Ishikawa (cell line): ENCODE results near the gene STK11IP.

Experiments
- CEBPB ChIP-seq: IDR thresholded peaks from 2 replicates; pipeline ENCODE4 v1.6.1; 2012
- CREB1 ChIP-seq: IDR thresholded peaks from 2 replicates; pipeline ENCODE4 v1.6.1; 2012; ENCODE audit warnings: low read depth
- EGR1 ChIP-seq: IDR thresholded peaks from 2 replicates; pipeline ENCODE4 v1.6.1; 2012
- EP300 ChIP-seq: IDR thresholded peaks from 2 replicates; pipeline ENCODE4 v1.6.1; 2012; ENCODE audit warnings: borderline replicate concordance
- FOXM1 ChIP-seq: IDR thresholded peaks from 2 replicates; pipeline ENCODE4 v1.6.1; 2012; ENCODE audit warnings: low read depth, borderline replicate concordance
- MAX ChIP-seq: IDR thresholded peaks from 2 replicates; pipeline ENCODE4 v1.6.1; 2012
- NFIC ChIP-seq: IDR thresholded peaks from 2 replicates; pipeline ENCODE4 v1.6.1; 2012
- RAD21 ChIP-seq: IDR thresholded peaks from 2 replicates; pipeline ENCODE4 v1.6.1; 2012; ENCODE audit warnings: low read depth
- TAF1 ChIP-seq: IDR thresholded peaks from 2 replicates; pipeline ENCODE4 v1.6.1; 2012; ENCODE audit warnings: low read depth, mild to moderate bottlenecking
- TCF12 ChIP-seq: IDR thresholded peaks from 2 replicates; pipeline ENCODE4 v1.6.1; 2012; ENCODE audit warnings: low read depth
- TEAD4 ChIP-seq: IDR thresholded peaks from 2 replicates; pipeline ENCODE4 v1.6.1; 2012
- YY1 ChIP-seq: IDR thresholded peaks from 2 replicates; pipeline ENCODE4 v1.6.1; 2012; ENCODE audit warnings: low read depth
- ZBTB7A ChIP-seq: IDR thresholded peaks from 2 replicates; pipeline ENCODE4 v1.6.1; 2012; ENCODE audit warnings: low read depth
- TF ChIP-seq, protein P1 (sequence below): IDR thresholded peaks from 2 replicates; pipeline ENCODE4 v1.6.1; 2012
- TF ChIP-seq, protein P2 (sequence below): IDR thresholded peaks from 2 replicates; pipeline ENCODE4 v1.6.1; 2012; ENCODE audit warnings: low read depth, mild to moderate bottlenecking

The STK11IP gene

GRCh38 chr2:219641390-219642068 lies 43.9 kb downstream of the STK11IP start:
- no peak for TF ChIP-seq NFIC
- TF ChIP-seq, protein P1, sequence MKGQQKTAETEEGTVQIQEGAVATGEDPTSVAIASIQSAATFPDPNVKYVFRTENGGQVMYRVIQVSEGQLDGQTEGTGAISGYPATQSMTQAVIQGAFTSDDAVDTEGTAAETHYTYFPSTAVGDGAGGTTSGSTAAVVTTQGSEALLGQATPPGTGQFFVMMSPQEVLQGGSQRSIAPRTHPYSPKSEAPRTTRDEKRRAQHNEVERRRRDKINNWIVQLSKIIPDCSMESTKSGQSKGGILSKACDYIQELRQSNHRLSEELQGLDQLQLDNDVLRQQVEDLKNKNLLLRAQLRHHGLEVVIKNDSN: no peak
- TF ChIP-seq TAF1: no peak
- TF ChIP-seq ZBTB7A: no peak
- TF ChIP-seq FOXM1: no peak
- TF ChIP-seq MAX: no peak
- no peak for TF ChIP-seq TCF12
- TF ChIP-seq CREB1: no peak
- TF ChIP-seq EGR1: no peak
- TF ChIP-seq EP300: no peak
- TF ChIP-seq YY1: no peak

- no peak for TF ChIP-seq CREB1
- no peak for TF ChIP-seq NFIC
- TF ChIP-seq TEAD4: no peak
- TF ChIP-seq, protein P1: no peak
- TF ChIP-seq EGR1: no peak
- TF ChIP-seq ZBTB7A: no peak
- no peak for TF ChIP-seq RAD21
- TF ChIP-seq FOXM1: no peak
These were observed 44.4 kb downstream of the STK11IP start for GRCh38 chr2:219642069-219642454.

DNA sequence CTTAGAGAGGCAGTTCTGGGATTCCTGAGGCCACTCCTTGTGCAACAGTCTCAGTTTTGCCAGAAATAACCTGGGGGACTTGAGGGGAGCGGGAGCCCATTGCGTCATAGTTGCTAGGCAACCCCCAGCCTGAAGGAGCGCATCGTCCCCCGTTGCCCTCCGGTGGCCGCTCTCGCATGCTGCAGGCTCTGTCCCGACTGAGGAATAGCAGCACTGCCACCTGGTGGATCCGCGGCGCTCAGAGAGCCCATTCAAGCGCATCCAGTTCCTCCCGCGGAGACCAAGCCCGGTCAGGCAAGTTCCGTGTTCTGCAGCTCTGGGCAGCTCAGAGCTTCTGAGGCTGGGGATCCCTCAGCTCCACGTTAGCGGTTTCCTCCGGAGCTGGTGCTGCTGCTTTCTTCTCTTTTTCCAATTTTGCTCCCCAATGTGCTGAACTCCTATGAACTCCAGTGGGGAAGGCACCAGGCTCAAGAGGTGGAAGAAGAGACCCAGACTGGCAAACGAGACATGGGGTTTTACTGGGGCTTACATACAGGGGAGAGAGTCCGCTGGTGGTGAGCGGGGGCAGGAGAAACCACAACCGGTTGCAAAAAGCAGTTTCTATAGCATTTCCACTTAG lies 44.9 kb downstream of the STK11IP start:
- TF ChIP-seq YY1 (0 out of 2 replicates have a peak, but pooled peaks have one; percentile 31), ZBTB7A (no peak), RAD21 (peak; percentile 95), CEBPB (peak; percentile 95), EGR1 (no peak), MAX (no peak), EP300 (no peak)
- TF ChIP-seq, protein P2, sequence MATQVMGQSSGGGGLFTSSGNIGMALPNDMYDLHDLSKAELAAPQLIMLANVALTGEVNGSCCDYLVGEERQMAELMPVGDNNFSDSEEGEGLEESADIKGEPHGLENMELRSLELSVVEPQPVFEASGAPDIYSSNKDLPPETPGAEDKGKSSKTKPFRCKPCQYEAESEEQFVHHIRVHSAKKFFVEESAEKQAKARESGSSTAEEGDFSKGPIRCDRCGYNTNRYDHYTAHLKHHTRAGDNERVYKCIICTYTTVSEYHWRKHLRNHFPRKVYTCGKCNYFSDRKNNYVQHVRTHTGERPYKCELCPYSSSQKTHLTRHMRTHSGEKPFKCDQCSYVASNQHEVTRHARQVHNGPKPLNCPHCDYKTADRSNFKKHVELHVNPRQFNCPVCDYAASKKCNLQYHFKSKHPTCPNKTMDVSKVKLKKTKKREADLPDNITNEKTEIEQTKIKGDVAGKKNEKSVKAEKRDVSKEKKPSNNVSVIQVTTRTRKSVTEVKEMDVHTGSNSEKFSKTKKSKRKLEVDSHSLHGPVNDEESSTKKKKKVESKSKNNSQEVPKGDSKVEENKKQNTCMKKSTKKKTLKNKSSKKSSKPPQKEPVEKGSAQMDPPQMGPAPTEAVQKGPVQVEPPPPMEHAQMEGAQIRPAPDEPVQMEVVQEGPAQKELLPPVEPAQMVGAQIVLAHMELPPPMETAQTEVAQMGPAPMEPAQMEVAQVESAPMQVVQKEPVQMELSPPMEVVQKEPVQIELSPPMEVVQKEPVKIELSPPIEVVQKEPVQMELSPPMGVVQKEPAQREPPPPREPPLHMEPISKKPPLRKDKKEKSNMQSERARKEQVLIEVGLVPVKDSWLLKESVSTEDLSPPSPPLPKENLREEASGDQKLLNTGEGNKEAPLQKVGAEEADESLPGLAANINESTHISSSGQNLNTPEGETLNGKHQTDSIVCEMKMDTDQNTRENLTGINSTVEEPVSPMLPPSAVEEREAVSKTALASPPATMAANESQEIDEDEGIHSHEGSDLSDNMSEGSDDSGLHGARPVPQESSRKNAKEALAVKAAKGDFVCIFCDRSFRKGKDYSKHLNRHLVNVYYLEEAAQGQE: no peak

DNA sequence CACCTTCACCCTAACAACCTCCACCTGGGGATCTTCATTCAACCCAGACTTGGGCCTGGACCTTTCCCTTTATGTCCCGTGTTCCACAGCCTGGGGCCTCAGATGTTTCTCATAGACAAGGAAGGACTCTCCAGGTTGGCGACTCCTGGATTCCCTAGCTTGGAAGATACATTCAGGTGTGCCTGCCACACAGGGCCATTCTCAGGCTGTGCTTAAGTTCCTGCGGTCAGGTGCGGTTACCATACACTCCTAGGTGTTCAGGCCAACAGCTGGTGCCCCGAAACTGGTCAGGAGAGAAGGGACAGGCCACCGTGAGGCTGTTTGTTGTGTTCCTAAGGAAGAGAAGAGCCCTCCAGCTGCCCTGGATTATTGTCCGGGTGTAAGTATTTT lies 45.4 kb downstream of the STK11IP start:
- TF ChIP-seq TCF12: no peak
- TF ChIP-seq TAF1: no peak
- no peak for TF ChIP-seq EP300
- TF ChIP-seq, protein P2: no peak

DNA sequence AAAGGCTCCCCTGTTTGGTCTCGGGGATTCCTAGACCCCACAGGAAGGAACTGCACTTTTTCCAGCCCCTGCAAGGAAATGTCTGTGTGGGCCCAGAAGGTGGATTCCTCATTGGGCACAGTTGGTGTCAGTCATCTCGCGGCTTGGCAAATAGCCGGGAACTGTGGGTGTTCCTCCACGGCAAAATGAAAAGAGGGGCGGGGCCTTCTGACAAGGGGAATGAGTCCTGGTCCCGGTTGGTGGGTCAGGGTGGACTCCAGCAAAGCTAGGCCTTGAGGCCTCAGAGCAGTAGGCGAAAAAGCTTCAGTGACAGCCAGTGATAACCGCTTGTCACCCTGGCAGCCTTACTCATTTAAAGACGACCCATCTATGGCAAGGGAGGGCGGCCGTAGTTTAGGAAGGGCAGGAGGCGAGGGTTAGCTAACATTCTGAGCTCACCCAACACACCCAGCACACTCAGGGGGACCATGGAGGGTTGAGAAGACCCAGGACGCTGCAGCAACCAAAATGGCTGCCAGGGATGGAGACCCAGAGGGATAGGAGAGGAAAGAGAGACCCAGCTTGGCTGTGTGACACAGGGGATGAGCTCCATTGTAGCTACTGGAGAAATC lies 46.2 kb downstream of the STK11IP start:
- TF ChIP-seq CREB1 (no peak), MAX (no peak), FOXM1 (no peak), TAF1 (no peak), YY1 (no peak), EP300 (no peak), EGR1 (no peak), RAD21 (no peak), CEBPB (no peak), TCF12 (no peak), ZBTB7A (no peak), TEAD4 (no peak), NFIC (no peak)
- TF ChIP-seq, protein P1: no peak
- TF ChIP-seq, protein P2: no peak
